Cardiac muscle cell (in vitro differentiated cells and primary cell): Measurements from ENCODE around the gene BAG2. TPM values are rescaled to one million over a fixed set of nuclear protein-coding genes. Genes with fewer than 3 reads are reported as not detected.
A peak's percentile ranks its signal among the peaks of the same experiment; 100 is the strongest.

Experiments used
- DNase-seq, 2 donors: peaks; one replicate each; pipeline versions ENCODE4 v3.0.0 to v3.0.0-alpha.2; 2010 to 2017; ENCODE audit warnings: low read depth in 1 of 2, low spot score in 1 of 2
- H3K27ac ChIP-seq: fragments of 200-600 bp; sonication (generic); 2 replicates; pipeline ENCODE4 v1.5.1; 2016
- H3K27me3 ChIP-seq: fragments of 200-600 bp; sonication (generic); 2 replicates; pipeline ENCODE4 v1.6.0; 2016; ENCODE audit warnings: control low read depth
- H3K36me3 ChIP-seq: fragments of 200-600 bp; sonication (generic); 2 replicates; pipeline ENCODE4 v1.5.1; 2016; ENCODE audit warnings: control low read depth
- H3K4me1 ChIP-seq: fragments of 200-600 bp; sonication (generic); 2 replicates; pipeline ENCODE4 v1.8.1; 2017; ENCODE audit warnings: low read depth, mild to moderate bottlenecking, mixed run types
- H3K4me3 ChIP-seq: fragments of 200-600 bp; sonication (generic); 2 replicates; pipeline ENCODE4 v1.5.1; 2016; ENCODE audit warnings: mild to moderate bottlenecking
- H3K9me3 ChIP-seq: fragments of 200-600 bp; sonication (generic); 2 replicates; pipeline ENCODE4 v1.5.1; 2017; ENCODE audit warnings: low read depth, mild to moderate bottlenecking, control low read depth
- CTCF ChIP-seq: IDR thresholded peaks from 2 replicates; pipeline ENCODE4 v1.5.1; 2012; ENCODE audit warnings: low read depth, mild to moderate bottlenecking, low read length
- polyA plus RNA-seq: library from polyadenylated mRNA; unstranded; fragments of >200 nt; fragmentation: Nextera tagmentation; extraction: Ambion mirVana; gene quantifications from 2 replicates; pipeline ENCODE4 v1.2.1, GENCODE V29; 2016
- total RNA-seq: library from RNA; depleted of rRNA; stranded (reverse); fragments of >200 nt; gene quantifications from 2 replicates; pipeline ENCODE4 v1.2.3, GENCODE V29; 2016

The BAG2 gene
- total RNA-seq (6.6 and 7.1 TPM in 2 replicates), polyA plus RNA-seq (8.7 and 10.4 TPM in 2 replicates)

DNA sequence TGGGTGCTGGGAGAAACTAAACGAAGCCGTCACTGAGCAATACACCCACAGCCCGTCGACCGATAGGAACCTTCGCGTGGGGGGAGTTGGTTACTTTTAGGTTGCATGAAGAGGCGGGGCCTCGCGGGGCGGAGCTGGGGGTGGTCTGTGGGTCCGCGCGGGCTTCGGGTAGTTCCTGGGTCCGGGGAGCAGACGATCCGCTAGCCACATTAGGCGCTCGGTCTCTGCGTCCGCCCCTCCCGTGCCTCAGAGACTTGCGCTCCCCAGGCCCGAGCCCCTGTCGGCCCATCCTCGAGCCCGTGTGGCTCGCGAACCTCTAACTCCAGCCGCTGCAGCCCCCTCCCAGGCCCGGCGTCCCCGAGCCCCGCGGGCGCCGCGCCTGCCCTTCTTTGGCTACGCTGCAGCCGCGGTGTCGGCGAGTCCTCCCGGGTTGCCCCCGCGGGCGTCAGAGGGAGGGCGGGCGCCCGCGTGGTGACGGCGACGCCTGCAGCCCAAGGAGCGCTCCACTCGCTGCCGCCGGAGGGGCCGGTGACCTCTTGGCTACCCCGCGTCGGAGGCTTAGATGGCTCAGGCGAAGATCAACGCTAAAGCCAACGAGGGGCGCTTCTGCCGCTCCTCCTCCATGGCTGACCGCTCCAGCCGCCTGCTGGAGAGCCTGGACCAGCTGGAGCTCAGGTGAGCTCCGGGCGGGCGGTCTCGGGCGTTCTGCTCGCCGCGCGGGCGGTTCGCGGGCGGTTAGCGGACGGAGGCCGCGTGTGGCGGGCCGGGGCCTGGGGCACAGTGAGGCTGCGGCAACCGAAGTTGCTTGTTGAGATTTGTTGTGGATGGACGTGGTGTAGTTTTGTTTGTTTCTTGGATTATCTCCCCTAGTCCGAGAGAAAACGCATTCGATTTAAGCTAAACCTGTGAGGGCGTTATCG lies at the start of gene BAG2:
Gene BAG2 (plus strand): TSS at position 191 of the 920 bp plus-strand sequence. CDS start 372 bp downstream, at position 563.
- TF ChIP-seq CTCF: peak; percentile 13
- peaks cover 7% of the 10 kb centered on the region for H3K36me3 ChIP-seq
- peak within 1 kb of the TSS; percentile 98 for H3K27ac ChIP-seq
- H3K4me1 ChIP-seq: peaks cover 14% of the 10 kb centered on the region
- peak; percentile 95 to 96 for DNase-seq
- no peaks in the 10 kb centered on the region for H3K27me3 ChIP-seq
- H3K9me3 ChIP-seq: no peaks in the 10 kb centered on the region
- peak within 1 kb of the TSS; percentile 50 for H3K4me3 ChIP-seq

DNA sequence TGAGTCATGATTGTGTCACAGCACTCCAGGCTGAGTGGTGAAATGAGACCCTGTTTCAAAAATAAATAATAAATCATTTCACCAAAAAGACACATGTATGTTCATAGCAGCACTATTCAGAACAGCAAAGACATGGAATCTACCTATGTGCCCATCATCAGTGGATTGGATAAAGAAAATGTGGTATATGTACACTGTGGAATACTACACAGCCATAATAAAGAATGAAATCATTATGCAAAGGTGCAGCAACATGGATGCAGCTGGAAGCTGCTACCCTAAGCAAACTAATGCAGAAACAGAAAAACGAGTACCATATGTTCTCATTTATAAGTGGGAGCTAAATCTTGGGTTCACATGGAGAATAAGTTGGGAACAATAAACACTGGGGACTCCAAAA lies 49.0 kb upstream of the BAG2 start:
- Histone ChIP-seq H3K27ac (no peak overlapping the region), H3K36me3 (peaks cover 2% of the 10 kb centered on the region), H3K27me3 (no peaks in the 10 kb centered on the region), H3K4me1 (no peaks in the 10 kb centered on the region), H3K4me3 (no peak overlapping the region), H3K9me3 (peaks cover 2% of the 10 kb centered on the region)
- DNase-seq: no peak
- no peak for TF ChIP-seq CTCF

DNA sequence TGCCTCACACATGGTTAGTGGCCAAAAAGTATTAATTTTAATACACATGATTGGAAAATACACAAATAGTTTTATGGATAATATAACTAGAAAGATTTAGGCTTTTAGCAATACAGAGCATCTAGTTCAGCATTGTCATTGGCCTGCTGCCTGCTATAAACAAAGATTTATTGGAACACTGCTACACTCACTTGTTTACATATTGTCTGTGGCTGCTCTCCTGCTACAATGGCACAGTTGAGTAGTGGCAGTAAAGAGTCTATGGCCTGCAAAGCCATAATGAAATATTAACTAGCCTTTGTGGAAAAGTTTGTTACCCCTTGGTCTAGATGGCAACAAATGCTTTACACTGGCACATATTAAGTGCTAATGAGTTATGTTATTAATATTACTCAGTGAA lies 44.4 kb upstream of the BAG2 start:
- Histone ChIP-seq H3K36me3 (no peaks in the 10 kb centered on the region), H3K27ac (no peak overlapping the region), H3K4me1 (peaks cover 10% of the 10 kb centered on the region), H3K4me3 (no peak overlapping the region), H3K9me3 (peaks cover 2% of the 10 kb centered on the region), H3K27me3 (no peaks in the 10 kb centered on the region)
- TF ChIP-seq CTCF: no peak
- no peak for DNase-seq

DNA sequence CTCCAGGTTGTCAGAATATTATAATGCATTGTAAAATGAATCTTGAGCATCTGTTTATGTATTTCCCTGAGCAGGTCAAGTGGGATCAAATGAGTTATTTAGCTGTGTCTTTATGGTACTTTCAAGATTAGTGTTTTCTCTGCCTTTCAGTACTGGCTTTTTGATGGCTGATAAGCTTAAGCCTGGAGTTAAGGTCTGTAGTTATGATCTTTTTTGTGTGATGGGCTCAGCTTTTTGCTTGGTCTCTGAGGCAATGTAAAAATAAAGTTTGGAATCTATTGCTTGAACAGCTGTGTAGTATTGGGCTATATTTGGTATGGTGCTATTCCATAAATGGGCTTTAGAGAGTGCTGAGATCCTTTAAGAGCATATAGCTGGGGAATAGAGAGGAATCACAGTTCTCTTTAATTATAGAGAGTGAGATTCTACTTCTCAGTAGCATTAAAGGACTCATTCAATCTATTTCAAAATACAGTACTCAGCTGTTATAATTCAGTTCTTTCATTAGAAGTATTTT lies 41.4 kb upstream of the BAG2 start:
- Histone ChIP-seq H3K27me3 (no peaks in the 10 kb centered on the region), H3K4me3 (no peak overlapping the region), H3K9me3 (no peaks in the 10 kb centered on the region), H3K27ac (peak overlapping the region; percentile 37), H3K36me3 (peaks cover 13% of the 10 kb centered on the region), H3K4me1 (peaks cover 10% of the 10 kb centered on the region)
- TF ChIP-seq CTCF: no peak
- no peak for DNase-seq

- TF ChIP-seq CTCF: no peak
- Histone ChIP-seq H3K4me1 (peaks cover 10% of the 10 kb centered on the region), H3K27me3 (no peaks in the 10 kb centered on the region), H3K27ac (no peak overlapping the region), H3K36me3 (peaks cover 13% of the 10 kb centered on the region), H3K9me3 (no peaks in the 10 kb centered on the region), H3K4me3 (no peak overlapping the region)
- DNase-seq: no peak
Measured at GRCh38 chr6:57134954-57135353, 37.2 kb upstream of the BAG2 start.
